Gastrocnemius medialis (tissue), 4 donors: ENCODE measurements around the gene PLA2G6.

Experiments used
- POLR2A ChIP-seq, 2 donors: fragments of 450-650 bp; IDR thresholded peaks; one replicate each; pipeline ENCODE4 v1.6.1; 2017; ENCODE audit warnings: antibody characterized with exemption in 2 of 2, mild to moderate bottlenecking in 2 of 2, moderate library complexity in 2 of 2
- TF ChIP-seq, protein P1 (sequence below), 5 experiments: fragments of 450-650 bp in 3 of 5; fragments of 200-600 bp in 2 of 5; sonication (generic) in 2 of 5; IDR thresholded peaks in 4 of 5; conservative IDR thresholded peaks in 1 of 5; 1 replicate in 4 of 5; 2 replicates in 1 of 5; pipeline ENCODE4 v1.5.1; 2016 to 2019; ENCODE audit warnings: antibody characterized with exemption in 5 of 5, mild to moderate bottlenecking in 3 of 5, moderate library complexity in 3 of 5

- TF ChIP-seq, protein P1, sequence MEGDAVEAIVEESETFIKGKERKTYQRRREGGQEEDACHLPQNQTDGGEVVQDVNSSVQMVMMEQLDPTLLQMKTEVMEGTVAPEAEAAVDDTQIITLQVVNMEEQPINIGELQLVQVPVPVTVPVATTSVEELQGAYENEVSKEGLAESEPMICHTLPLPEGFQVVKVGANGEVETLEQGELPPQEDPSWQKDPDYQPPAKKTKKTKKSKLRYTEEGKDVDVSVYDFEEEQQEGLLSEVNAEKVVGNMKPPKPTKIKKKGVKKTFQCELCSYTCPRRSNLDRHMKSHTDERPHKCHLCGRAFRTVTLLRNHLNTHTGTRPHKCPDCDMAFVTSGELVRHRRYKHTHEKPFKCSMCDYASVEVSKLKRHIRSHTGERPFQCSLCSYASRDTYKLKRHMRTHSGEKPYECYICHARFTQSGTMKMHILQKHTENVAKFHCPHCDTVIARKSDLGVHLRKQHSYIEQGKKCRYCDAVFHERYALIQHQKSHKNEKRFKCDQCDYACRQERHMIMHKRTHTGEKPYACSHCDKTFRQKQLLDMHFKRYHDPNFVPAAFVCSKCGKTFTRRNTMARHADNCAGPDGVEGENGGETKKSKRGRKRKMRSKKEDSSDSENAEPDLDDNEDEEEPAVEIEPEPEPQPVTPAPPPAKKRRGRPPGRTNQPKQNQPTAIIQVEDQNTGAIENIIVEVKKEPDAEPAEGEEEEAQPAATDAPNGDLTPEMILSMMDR (IDR thresholded peaks at IDR 0.05 in 4 of 5, conservative IDR thresholded peaks at IDR 0.05 in 1 of 5), result peak; percentile 75 to 96 (median 91)
- TF ChIP-seq POLR2A (IDR thresholded peaks at IDR 0.05), result no peak
Observed at GRCh38 chr22:38114484-38115398, 66.9 kb downstream of the PLA2G6 start.
